ENCODE measurements around the gene FGFR3.
A peak's percentile ranks its signal among the peaks of the same experiment; 100 is the strongest.

Gene FGFR3

GRCh38 chr4:1792832-1793495 is at the start of gene FGFR3:
TSS of gene FGFR3 (plus strand) at chr4:1793293. CDS start at chr4:1793935, 642 bp downstream.
- H3K9ac ChIP-seq: no peak within 1 kb of the TSS
- no peak for TF ChIP-seq CTCF (IDR thresholded peaks at IDR 0.05)
- no peaks in the 10 kb centered on the region for H3K9me3 ChIP-seq (ENCODE audit: control insufficient read depth, low read length)
- no peaks in the 10 kb centered on the region for H3K79me2 ChIP-seq
- peaks cover 3% of the 10 kb centered on the region for H3K27me3 ChIP-seq (ENCODE audit: control insufficient read depth, insufficient read depth, low read length)
- H3K4me2 ChIP-seq (ENCODE audit: low read length): peak within 1 kb of the TSS; percentile 38
- H3K27ac ChIP-seq: no peak within 1 kb of the TSS
- H3K4me1 ChIP-seq: no peaks in the 10 kb centered on the region
- H2AFZ ChIP-seq: no peak within 1 kb of the TSS
- H3K36me3 ChIP-seq (ENCODE audit: control insufficient read depth, insufficient read depth, low read length): no peaks in the 10 kb centered on the region
- H3K4me3 ChIP-seq (ENCODE audit: low read depth, low read length): no peak within 1 kb of the TSS

GRCh38 chr4:1743551-1743950 is 49.5 kb upstream of the FGFR3 start:
- Histone ChIP-seq H3K9ac (no peak overlapping the region), H3K27me3 (ENCODE audit: control insufficient read depth, insufficient read depth, low read length) (no peaks in the 10 kb centered on the region), H2AFZ (no peak overlapping the region), H3K9me3 (ENCODE audit: control insufficient read depth, low read length) (no peaks in the 10 kb centered on the region), H3K4me2 (ENCODE audit: low read length) (no peak overlapping the region), H3K27ac (no peak overlapping the region), H3K79me2 (no peaks in the 10 kb centered on the region), H3K4me1 (no peaks in the 10 kb centered on the region), H3K36me3 (ENCODE audit: control insufficient read depth, insufficient read depth, low read length) (no peaks in the 10 kb centered on the region), H3K4me3 (ENCODE audit: low read depth, low read length) (no peak overlapping the region)
- no peak for TF ChIP-seq CTCF (IDR thresholded peaks at IDR 0.05)

GRCh38 chr4:1743975-1744374 is 49.1 kb upstream of the FGFR3 start:
- Histone ChIP-seq H2AFZ (no peak overlapping the region), H3K4me2 (ENCODE audit: low read length) (no peak overlapping the region), H3K4me1 (no peaks in the 10 kb centered on the region), H3K4me3 (ENCODE audit: low read depth, low read length) (no peak overlapping the region), H3K27ac (no peak overlapping the region), H3K9me3 (ENCODE audit: control insufficient read depth, low read length) (no peaks in the 10 kb centered on the region), H3K9ac (no peak overlapping the region), H3K27me3 (ENCODE audit: control insufficient read depth, insufficient read depth, low read length) (no peaks in the 10 kb centered on the region), H3K36me3 (ENCODE audit: control insufficient read depth, insufficient read depth, low read length) (no peaks in the 10 kb centered on the region), H3K79me2 (no peaks in the 10 kb centered on the region)
- TF ChIP-seq CTCF (IDR thresholded peaks at IDR 0.05): no peak

- Histone ChIP-seq H3K9ac (no peak overlapping the region), H3K79me2 (no peaks in the 10 kb centered on the region), H3K4me3 (ENCODE audit: low read depth, low read length) (no peak overlapping the region), H2AFZ (no peak overlapping the region), H3K4me2 (ENCODE audit: low read length) (no peak overlapping the region), H3K27ac (no peak overlapping the region), H3K9me3 (ENCODE audit: control insufficient read depth, low read length) (no peaks in the 10 kb centered on the region), H3K27me3 (ENCODE audit: control insufficient read depth, insufficient read depth, low read length) (no peaks in the 10 kb centered on the region), H3K4me1 (no peaks in the 10 kb centered on the region), H3K36me3 (ENCODE audit: control insufficient read depth, insufficient read depth, low read length) (no peaks in the 10 kb centered on the region)
- TF ChIP-seq CTCF (IDR thresholded peaks at IDR 0.05): no peak
Measured at GRCh38 chr4:1744552-1744951, 48.5 kb upstream of the FGFR3 start.

GRCh38 chr4:1745165-1745564 is 47.9 kb upstream of the FGFR3 start:
- no peak overlapping the region for H2AFZ ChIP-seq
- H3K79me2 ChIP-seq: no peaks in the 10 kb centered on the region
- no peak overlapping the region for H3K9ac ChIP-seq
- no peaks in the 10 kb centered on the region for H3K9me3 ChIP-seq (ENCODE audit: control insufficient read depth, low read length)
- TF ChIP-seq CTCF (IDR thresholded peaks at IDR 0.05): no peak
- no peak overlapping the region for H3K4me2 ChIP-seq (ENCODE audit: low read length)
- H3K27me3 ChIP-seq (ENCODE audit: control insufficient read depth, insufficient read depth, low read length): no peaks in the 10 kb centered on the region
- no peak overlapping the region for H3K4me3 ChIP-seq (ENCODE audit: low read depth, low read length)
- H3K36me3 ChIP-seq (ENCODE audit: control insufficient read depth, insufficient read depth, low read length): no peaks in the 10 kb centered on the region
- no peak overlapping the region for H3K27ac ChIP-seq
- no peaks in the 10 kb centered on the region for H3K4me1 ChIP-seq
